Hepatocyte (in vitro differentiated cells): ENCODE data around the gene ALG9. TPM values are rescaled to one million over a fixed set of nuclear protein-coding genes. Genes with fewer than 3 reads are reported as not detected.

Experiments
- DNase-seq: peaks from one replicate; pipeline ENCODE4 v3.0.0-alpha.2; 2016; ENCODE audit warnings: low spot score
- H2AFZ ChIP-seq: fragments of 200-600 bp; sonication (generic); 2 replicates; pipeline ENCODE4 v1.6.0; 2016; ENCODE audit warnings: antibody characterized with exemption, mild to moderate bottlenecking
- H3K27ac ChIP-seq: fragments of 200-600 bp; sonication (generic); 2 replicates; pipeline ENCODE4 v1.5.1; 2016; ENCODE audit warnings: mild to moderate bottlenecking
- H3K27me3 ChIP-seq: fragments of 200-600 bp; sonication (generic); 2 replicates; pipeline ENCODE4 v1.6.1; 2016
- H3K36me3 ChIP-seq: fragments of 200-600 bp; sonication (generic); replicated peaks from 2 replicates; pipeline ENCODE4 v1.5.1; 2016; ENCODE audit warnings: low read depth; ENCODE audit not compliant: insufficient read depth
- H3K4me1 ChIP-seq: fragments of 200-600 bp; sonication (generic); 2 replicates; pipeline ENCODE4 v1.5.1; 2016; ENCODE audit warnings: mild to moderate bottlenecking, moderate library complexity; ENCODE audit not compliant: insufficient read depth
- H3K4me2 ChIP-seq: fragments of 200-600 bp; sonication (generic); 2 replicates; pipeline ENCODE4 v1.6.0; 2016
- H3K4me3 ChIP-seq: fragments of 200-600 bp; sonication (generic); 2 replicates; pipeline ENCODE4 v1.5.1; 2016; ENCODE audit warnings: mild to moderate bottlenecking
- H3K79me2 ChIP-seq: fragments of 200-600 bp; sonication (generic); 2 replicates; pipeline ENCODE4 v1.6.0; 2017; ENCODE audit warnings: mild to moderate bottlenecking
- H3K9me2 ChIP-seq: fragments of 200-600 bp; sonication (generic); replicated peaks from 2 replicates; pipeline ENCODE4 v1.6.0; 2017; ENCODE audit warnings: mild to moderate bottlenecking; ENCODE audit not compliant: insufficient read depth
- H3K9me3 ChIP-seq: fragments of 200-600 bp; sonication (generic); 2 replicates; pipeline ENCODE4 v1.5.1; 2016; ENCODE audit warnings: low read depth, mild to moderate bottlenecking
- H4K20me1 ChIP-seq: fragments of 200-600 bp; sonication (generic); 2 replicates; pipeline ENCODE4 v1.6.0; 2016; ENCODE audit warnings: mild to moderate bottlenecking; ENCODE audit not compliant: insufficient read depth, poor library complexity, severe bottlenecking
- CTCF ChIP-seq: fragments of 200-600 bp; sonication (generic); IDR thresholded peaks from 2 replicates; pipeline ENCODE4 v1.5.1; 2016; ENCODE audit warnings: antibody characterized with exemption, mild to moderate bottlenecking; ENCODE audit not compliant: poor library complexity
- EZH2 ChIP-seq: fragments of 200-600 bp; sonication (generic); IDR thresholded peaks from 2 replicates; pipeline ENCODE4 v1.6.1; 2016; ENCODE audit warnings: antibody characterized with exemption, mild to moderate bottlenecking, borderline replicate concordance
- EZH2phosphoT487 ChIP-seq: fragments of 200-600 bp; sonication (generic); IDR thresholded peaks from one replicate; pipeline ENCODE4 v1.6.1; 2018; ENCODE audit warnings: antibody characterized with exemption, mild to moderate bottlenecking, low read depth, moderate library complexity; ENCODE audit not compliant: unreplicated experiment, severe bottlenecking
- WGBS: methylation state at CpG from one replicate; pipeline ENCODE4 v1.1.6; 2016; ENCODE audit warnings: low lambda C conversion rate; ENCODE audit errors: missing lambda C conversion rate; 5-methylcytosine and 5-hydroxymethylcytosine counted together
- polyA plus RNA-seq: library from polyadenylated mRNA; unstranded; fragments of >200 nt; fragmentation: Nextera tagmentation; extraction: Ambion mirVana; gene quantifications from 2 replicates; pipeline ENCODE4 v1.2.1, GENCODE V29; 2016
- total RNA-seq: library from RNA; depleted of rRNA; stranded (reverse); fragments of >200 nt; gene quantifications from 2 replicates; pipeline ENCODE4 v1.2.3, GENCODE V29; 2014

ALG9 gene
- total and polyA plus RNA-seq, 2 experiments from 2014 or later: 22.6 to 52.4 TPM

GRCh38 chr11:111913031-111913861, 41.9 kb upstream of the ALG9 start:
- no peak overlapping the region for H2AFZ ChIP-seq
- peaks cover 28% of the 10 kb centered on the region for H3K4me1 ChIP-seq
- DNase-seq: no peak
- no peak overlapping the region for H3K4me3 ChIP-seq
- no peaks in the 10 kb centered on the region for H3K27me3 ChIP-seq
- H3K36me3 ChIP-seq: no peaks in the 10 kb centered on the region
- H4K20me1 ChIP-seq: no peaks in the 10 kb centered on the region
- TF ChIP-seq EZH2: no peak
- TF ChIP-seq EZH2phosphoT487: no peak
- no peak for TF ChIP-seq CTCF
- no peaks in the 10 kb centered on the region for H3K9me3 ChIP-seq
- no peaks in the 10 kb centered on the region for H3K79me2 ChIP-seq
- no peak overlapping the region for H3K4me2 ChIP-seq
- H3K27ac ChIP-seq: no peak overlapping the region
- 93% methylated on average over 21 of the region's 24 CpGs for WGBS
- H3K9me2 ChIP-seq: no peaks in the 10 kb centered on the region

- Histone ChIP-seq H3K4me1 (peaks cover 22% of the 10 kb centered on the region), H3K4me2 (peak within 1 kb of the TSS; percentile 53), H3K4me3 (no peak within 1 kb of the TSS), H2AFZ (peak within 1 kb of the TSS; percentile 18), H3K27me3 (no peaks in the 10 kb centered on the region), H4K20me1 (no peaks in the 10 kb centered on the region), H3K9me2 (no peaks in the 10 kb centered on the region), H3K27ac (peak within 1 kb of the TSS; percentile 63), H3K36me3 (no peaks in the 10 kb centered on the region), H3K79me2 (no peaks in the 10 kb centered on the region), H3K9me3 (no peaks in the 10 kb centered on the region)
- TF ChIP-seq EZH2: no peak
- no peak for TF ChIP-seq CTCF
- no peak for TF ChIP-seq EZH2phosphoT487
- WGBS: 95% methylated on average over 14 of the region's 26 CpGs
- DNase-seq: no peak
Observed at GRCh38 chr11:111912535-111912934, 41.2 kb upstream of the ALG9 start, which contains the start of gene HSPB2. Gene HSPB2 (plus strand): TSS chr11:111912734. CDS start chr11:111912830, 96 bp downstream.

- Histone ChIP-seq H3K4me1 (peaks cover 22% of the 10 kb centered on the region), H3K9me2 (no peaks in the 10 kb centered on the region), H2AFZ (peak within 1 kb of the TSS; percentile 18), H3K27me3 (no peaks in the 10 kb centered on the region), H3K36me3 (no peaks in the 10 kb centered on the region), H4K20me1 (no peaks in the 10 kb centered on the region), H3K79me2 (no peaks in the 10 kb centered on the region), H3K27ac (peak within 1 kb of the TSS; percentile 63), H3K4me3 (no peak within 1 kb of the TSS), H3K4me2 (peak within 1 kb of the TSS; percentile 53), H3K9me3 (no peaks in the 10 kb centered on the region)
- TF ChIP-seq EZH2: no peak
- no peak for TF ChIP-seq CTCF
- no peak for TF ChIP-seq EZH2phosphoT487
- peak; percentile 88 for DNase-seq
- 60% methylated on average over 16 of the region's 17 CpGs for WGBS
Observed at GRCh38 chr11:111911563-111912401, 40.4 kb upstream of the ALG9 start, which contains the start of gene CRYAB. Gene CRYAB (minus strand): TSS chr11:111911770. CDS start chr11:111911724, 46 bp downstream.
